Measurements from ENCODE around the gene MUC20. TPM values are rescaled to one million over a fixed set of nuclear protein-coding genes. Genes with fewer than 3 reads are reported as not detected.
"Not testable (repeated sequence)": the region's sequence is repeated elsewhere in the genome, so short reads cannot be mapped to it uniquely, and the experiment has no call there.

Gene MUC20
- total RNA-seq, 1 experiment from 2014 or later, result not detected

DNA sequence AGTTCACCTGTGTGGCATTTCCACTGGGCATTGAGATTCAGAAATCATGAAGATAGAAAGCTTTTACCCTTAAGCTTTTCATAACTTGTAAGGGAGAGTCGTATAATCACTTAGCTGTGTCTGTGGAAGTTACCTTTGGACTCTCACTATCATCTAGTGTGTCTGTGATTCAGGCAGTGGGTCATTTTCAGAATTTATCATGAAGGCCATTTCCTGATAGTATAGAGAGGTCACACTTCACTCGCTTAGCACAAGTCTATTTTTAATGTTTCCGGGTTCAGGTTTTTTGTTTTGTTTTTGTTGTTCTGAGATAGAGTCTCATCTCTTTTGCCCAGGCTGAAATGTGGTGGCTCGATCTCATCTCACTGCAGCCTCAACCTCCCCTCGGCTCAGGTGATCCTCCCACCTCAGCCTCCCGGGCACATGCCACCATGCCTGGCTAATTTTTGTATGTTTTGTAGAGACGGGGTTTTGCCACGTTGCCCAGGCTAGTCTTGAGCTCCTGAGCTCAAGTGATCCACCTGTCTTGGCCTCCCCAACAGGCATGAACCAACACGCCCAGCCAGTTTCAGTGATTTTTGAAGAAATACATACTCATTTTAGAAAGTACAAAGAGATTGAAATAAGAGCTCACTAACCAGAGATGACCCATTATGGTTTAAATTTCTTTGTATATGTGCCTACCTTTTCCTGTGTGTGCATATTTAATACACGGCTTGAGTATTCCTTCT is 36.1 kb upstream of the MUC20 start:
- H3K9ac ChIP-seq (ENCODE audit: extremely low read depth, insufficient read length, low read length); H3K4ac ChIP-seq (ENCODE audit: low read depth, low read length); H4K91ac ChIP-seq (ENCODE audit: insufficient read length, low read depth, low read length); DNase-seq; H3K79me1 ChIP-seq (ENCODE audit: insufficient read depth, low read depth, low read length, poor library complexity, severe bottlenecking); H3K23ac ChIP-seq (ENCODE audit: insufficient read length, low read depth, low read length); H3K56ac ChIP-seq (ENCODE audit: insufficient read length, low read depth, low read length); H3K27me3 ChIP-seq (ENCODE audit: insufficient read depth, low read length); H3K27me3 Mint-ChIP-seq (ENCODE audit: low read depth); H3K14ac ChIP-seq (ENCODE audit: insufficient read depth, low read length); H2BK12ac ChIP-seq (ENCODE audit: insufficient read length, low read depth, low read length); H3K27ac ChIP-seq (ENCODE audit: insufficient read length, low read depth, low read length); H3K9me3 Mint-ChIP-seq; H3K4me1 Mint-ChIP-seq; H3K9me3 ChIP-seq (ENCODE audit: control insufficient read depth, low read depth, low read length); H3T11ph ChIP-seq (ENCODE audit: low read length); H2AFZ ChIP-seq (ENCODE audit: low read length); H2BK15ac ChIP-seq (ENCODE audit: low read depth, low read length); H2BK120ac ChIP-seq (ENCODE audit: low read depth, low read length, poor library complexity, severe bottlenecking); H4K20me1 ChIP-seq (ENCODE audit: control insufficient read depth, insufficient read depth, insufficient read length); H4K8ac ChIP-seq (replicated peaks; ENCODE audit: insufficient read length, low read depth, low read length); H2AK5ac ChIP-seq (ENCODE audit: insufficient read length, low read length); H3K4me1 ChIP-seq (ENCODE audit: insufficient read depth, low read length); H3K18ac ChIP-seq (ENCODE audit: insufficient read length, low read depth, low read length); H4K5ac ChIP-seq (ENCODE audit: insufficient read length, low read depth, low read length); H3K23me2 ChIP-seq (ENCODE audit: insufficient read length, low read depth, low read length, poor library complexity, severe bottlenecking); H3K4me2 ChIP-seq (ENCODE audit: insufficient read depth, insufficient read length, low read length); H3K4me3 Mint-ChIP-seq; H3K79me2 ChIP-seq (ENCODE audit: insufficient read depth, low read length); H2BK5ac ChIP-seq (ENCODE audit: insufficient read length, low read length); H2BK20ac ChIP-seq (ENCODE audit: low read depth, low read length, poor library complexity, severe bottlenecking): not testable (repeated sequence)
- Mint-ChIP-seq H3K27ac (peak overlapping the region in 1 of 3 experiments; percentile 74; a peak in 2 of 7 replicates), H3K36me3 (ENCODE audit: insufficient read depth in 1 of 3, low read depth in 3 of 3) (peaks cover 40 to 59% (median 56%) of the 10 kb centered on the region in 3 experiments)
- WGBS (ENCODE audit: extremely low coverage, insufficient read length, low lambda C conversion rate), result no CpG with 5 or more reads among the region's 10 CpGs

DNA sequence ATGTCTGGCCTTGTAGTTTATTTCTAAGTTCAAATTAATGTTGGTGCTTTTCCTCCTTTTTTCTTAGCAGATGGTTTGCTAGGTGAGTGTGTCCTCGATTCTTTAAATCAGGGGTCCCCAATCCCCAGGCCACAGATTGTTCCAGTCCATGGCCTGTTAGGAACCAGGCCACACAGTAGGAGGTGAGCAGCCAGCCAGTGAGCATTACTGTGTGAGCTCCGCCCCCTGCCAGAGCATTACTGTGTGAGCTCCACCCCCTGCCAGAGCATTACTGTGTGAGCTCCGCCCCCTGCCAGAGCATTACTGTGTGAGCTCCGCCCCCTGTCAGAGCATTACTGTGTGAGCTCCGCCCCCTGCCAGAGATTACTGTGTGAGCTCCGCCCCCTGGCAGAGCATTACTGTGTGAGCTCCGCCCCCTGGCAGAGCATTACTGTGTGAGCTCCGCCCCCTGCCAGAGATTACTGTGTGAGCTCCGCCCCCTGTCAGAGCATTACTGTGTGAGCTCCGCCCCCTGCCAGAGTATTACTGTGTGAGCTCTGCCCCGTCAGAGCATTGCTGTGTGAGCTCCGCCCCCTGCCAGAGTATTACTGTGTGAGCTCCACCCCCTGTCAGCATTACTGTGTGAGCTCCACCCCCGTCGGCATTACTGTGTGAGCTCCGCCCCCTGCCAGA is 34.1 kb upstream of the MUC20 start:
- H2AFZ ChIP-seq (ENCODE audit: low read length), result not testable (repeated sequence)

More for the DNA sequence above, 34.1 kb upstream of the MUC20 start:
- not testable (repeated sequence) for H3K9me3 ChIP-seq (ENCODE audit: control insufficient read depth, low read depth, low read length); H3K4me1 Mint-ChIP-seq; H3K79me1 ChIP-seq (ENCODE audit: insufficient read depth, low read depth, low read length, poor library complexity, severe bottlenecking); H3K4me2 ChIP-seq (ENCODE audit: insufficient read depth, insufficient read length, low read length); H3K4ac ChIP-seq (ENCODE audit: low read depth, low read length); H4K91ac ChIP-seq (ENCODE audit: insufficient read length, low read depth, low read length); DNase-seq; H4K8ac ChIP-seq (replicated peaks; ENCODE audit: insufficient read length, low read depth, low read length); H3K27ac ChIP-seq (ENCODE audit: insufficient read length, low read depth, low read length); H3K79me2 ChIP-seq (ENCODE audit: insufficient read depth, low read length); H2BK20ac ChIP-seq (ENCODE audit: low read depth, low read length, poor library complexity, severe bottlenecking); H3T11ph ChIP-seq (ENCODE audit: low read length); H2BK12ac ChIP-seq (ENCODE audit: insufficient read length, low read depth, low read length); H2BK15ac ChIP-seq (ENCODE audit: low read depth, low read length); H3K27me3 ChIP-seq (ENCODE audit: insufficient read depth, low read length); H3K27me3 Mint-ChIP-seq (ENCODE audit: low read depth); H2AK5ac ChIP-seq (ENCODE audit: insufficient read length, low read length); H3K56ac ChIP-seq (ENCODE audit: insufficient read length, low read depth, low read length); H3K18ac ChIP-seq (ENCODE audit: insufficient read length, low read depth, low read length); H3K4me1 ChIP-seq (ENCODE audit: insufficient read depth, low read length); H3K9me3 Mint-ChIP-seq; H3K4me3 Mint-ChIP-seq; H2BK120ac ChIP-seq (ENCODE audit: low read depth, low read length, poor library complexity, severe bottlenecking); H4K20me1 ChIP-seq (ENCODE audit: control insufficient read depth, insufficient read depth, insufficient read length); H4K5ac ChIP-seq (ENCODE audit: insufficient read length, low read depth, low read length); H3K14ac ChIP-seq (ENCODE audit: insufficient read depth, low read length); H2BK5ac ChIP-seq (ENCODE audit: insufficient read length, low read length); H3K23me2 ChIP-seq (ENCODE audit: insufficient read length, low read depth, low read length, poor library complexity, severe bottlenecking); H3K23ac ChIP-seq (ENCODE audit: insufficient read length, low read depth, low read length); H3K9ac ChIP-seq (ENCODE audit: extremely low read depth, insufficient read length, low read length)
- WGBS (ENCODE audit: extremely low coverage, insufficient read length, low lambda C conversion rate), result no CpG with 5 or more reads among the region's 15 CpGs
- Mint-ChIP-seq H3K36me3 (ENCODE audit: insufficient read depth in 1 of 3, low read depth in 3 of 3) (peaks cover 38 to 59% (median 52%) of the 10 kb centered on the region in 3 experiments), H3K27ac (0 out of 7 replicates have a peak overlapping the region, but pooled peaks of 1 of the 3 experiments have one; percentile 24)

Measured in H9 (cell line).